ENCODE measurements around the gene DST. TPM values are rescaled to one million over a fixed set of nuclear protein-coding genes. Genes with fewer than 3 reads are reported as not detected.
A peak's percentile ranks its signal among the peaks of the same experiment; 100 is the strongest.

Gene DST
- total and polyA plus RNA-seq, 2 of the 8 experiments (the other 6 are each of a cell fraction or from before 2014, with no cell fraction given): 49.4 to 116 TPM

DNA sequence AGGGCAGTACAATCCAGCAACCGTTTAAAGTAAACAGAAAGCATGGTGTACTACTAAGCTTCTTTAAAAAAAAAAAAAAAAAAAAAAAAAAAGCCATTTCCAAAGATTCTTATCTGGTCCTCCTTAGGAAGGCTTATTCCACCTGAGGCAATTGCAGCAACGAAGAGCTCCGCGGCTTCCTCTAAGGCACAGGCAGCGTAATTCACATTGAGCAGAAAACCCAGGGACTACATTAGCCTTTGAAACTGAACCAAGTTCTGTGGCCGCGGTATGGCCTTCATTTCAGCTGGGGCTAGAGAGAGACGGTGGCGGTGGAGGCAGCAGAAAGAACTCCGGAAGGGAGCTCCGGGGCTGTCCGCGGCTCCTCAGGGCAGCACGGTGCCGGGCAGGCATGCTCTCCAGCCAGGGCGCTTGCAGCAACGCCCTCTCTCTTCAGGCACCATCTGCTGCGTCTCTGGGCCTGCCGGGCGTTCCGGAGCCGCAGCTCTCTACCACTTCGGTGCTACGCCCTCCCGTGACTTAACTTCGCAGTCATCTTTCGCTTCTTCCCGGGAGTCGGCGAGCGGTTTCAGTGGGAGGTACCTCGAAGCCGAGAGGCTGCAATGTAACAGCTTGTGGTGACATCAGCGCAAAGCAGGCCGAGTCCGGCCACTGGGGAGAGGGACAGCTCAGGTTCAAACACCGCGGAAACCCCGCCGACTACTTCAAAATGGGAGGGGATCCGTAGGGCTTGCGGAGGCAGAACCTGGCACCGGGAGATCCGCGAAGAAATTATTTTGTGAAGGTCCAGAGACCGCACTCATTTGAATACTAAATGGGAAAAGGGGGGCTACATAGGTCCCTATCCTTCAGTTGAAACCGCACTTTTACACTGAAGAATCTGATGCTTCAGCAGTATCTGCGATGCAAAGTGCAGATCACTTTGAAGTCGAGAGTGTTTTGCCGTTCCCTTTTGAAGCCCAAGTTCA lies 100.0 kb downstream of the DST start (continued):
- TF ChIP-seq, protein P1, sequence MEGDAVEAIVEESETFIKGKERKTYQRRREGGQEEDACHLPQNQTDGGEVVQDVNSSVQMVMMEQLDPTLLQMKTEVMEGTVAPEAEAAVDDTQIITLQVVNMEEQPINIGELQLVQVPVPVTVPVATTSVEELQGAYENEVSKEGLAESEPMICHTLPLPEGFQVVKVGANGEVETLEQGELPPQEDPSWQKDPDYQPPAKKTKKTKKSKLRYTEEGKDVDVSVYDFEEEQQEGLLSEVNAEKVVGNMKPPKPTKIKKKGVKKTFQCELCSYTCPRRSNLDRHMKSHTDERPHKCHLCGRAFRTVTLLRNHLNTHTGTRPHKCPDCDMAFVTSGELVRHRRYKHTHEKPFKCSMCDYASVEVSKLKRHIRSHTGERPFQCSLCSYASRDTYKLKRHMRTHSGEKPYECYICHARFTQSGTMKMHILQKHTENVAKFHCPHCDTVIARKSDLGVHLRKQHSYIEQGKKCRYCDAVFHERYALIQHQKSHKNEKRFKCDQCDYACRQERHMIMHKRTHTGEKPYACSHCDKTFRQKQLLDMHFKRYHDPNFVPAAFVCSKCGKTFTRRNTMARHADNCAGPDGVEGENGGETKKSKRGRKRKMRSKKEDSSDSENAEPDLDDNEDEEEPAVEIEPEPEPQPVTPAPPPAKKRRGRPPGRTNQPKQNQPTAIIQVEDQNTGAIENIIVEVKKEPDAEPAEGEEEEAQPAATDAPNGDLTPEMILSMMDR (IDR thresholded peaks at IDR 0.05; ENCODE audit: control extremely low read depth in 1 of 3, insufficient read depth in 1 of 3, low read depth in 1 of 3, low read length in 3 of 3): peak in 1 of 3 experiments; percentile 25; a peak in 1 of 4 replicates
- TF ChIP-seq ZNF274 (IDR thresholded peaks at IDR 0.05; ENCODE audit: borderline replicate concordance, extremely low read depth, low read length) (no peak), KDM5A (IDR thresholded peaks at IDR 0.05; ENCODE audit: low read length) (no peak), TAF7 (optimal IDR thresholded peaks at IDR 0.05; ENCODE audit: borderline replicate concordance, low read depth, low read length) (peak; percentile 33), RAD21 (IDR thresholded peaks at IDR 0.05 in 1 of 2, conservative IDR thresholded peaks at IDR 0.05 in 1 of 2; ENCODE audit: low read depth in 2 of 2, low read length in 2 of 2) (peak; percentile 13 to 32; a peak in 2 of 4 replicates), SP4 (IDR thresholded peaks at IDR 0.05; ENCODE audit: low read length) (no peak; the same call in 1 of the 2 replicates), RXRA (IDR thresholded peaks at IDR 0.05; ENCODE audit: insufficient read depth, low read depth, low read length) (no peak), SP2 (IDR thresholded peaks at IDR 0.05; ENCODE audit: low read length) (no peak), NRF1 (IDR thresholded peaks at IDR 0.05; ENCODE audit: low read depth, low read length) (no peak), TAF1 (IDR thresholded peaks at IDR 0.05; ENCODE audit: low read depth, low read length) (peak; percentile 84), TBP (IDR thresholded peaks at IDR 0.05; ENCODE audit: low read depth, low read length) (peak; percentile 92), HDAC2 (IDR thresholded peaks at IDR 0.05; ENCODE audit: borderline replicate concordance in 1 of 2, low read depth in 2 of 2, low read length in 2 of 2) (no peak), PHF8 (conservative IDR thresholded peaks at IDR 0.05; ENCODE audit: low read depth, low read length) (no peak; the same call in 1 of the 2 replicates), JUN (IDR thresholded peaks at IDR 0.05; ENCODE audit: low read depth, low read length) (no peak), GABPA (IDR thresholded peaks at IDR 0.05; ENCODE audit: borderline replicate concordance, insufficient read depth, low read length) (0 out of 2 replicates have a peak, but pooled peaks have one; percentile 62), RBBP5 (IDR thresholded peaks at IDR 0.05; ENCODE audit: borderline replicate concordance, low read depth, low read length) (peak; percentile 87; the same call in 1 of the 2 replicates), SIN3A (conservative IDR thresholded peaks at IDR 0.05 in 1 of 2, IDR thresholded peaks at IDR 0.05 in 1 of 2; ENCODE audit: low read depth in 1 of 2, low read length in 2 of 2) (peak in 1 of 2 experiments; percentile 65; a peak in 1 of 4 replicates)
- TF ChIP-seq, protein P2, sequence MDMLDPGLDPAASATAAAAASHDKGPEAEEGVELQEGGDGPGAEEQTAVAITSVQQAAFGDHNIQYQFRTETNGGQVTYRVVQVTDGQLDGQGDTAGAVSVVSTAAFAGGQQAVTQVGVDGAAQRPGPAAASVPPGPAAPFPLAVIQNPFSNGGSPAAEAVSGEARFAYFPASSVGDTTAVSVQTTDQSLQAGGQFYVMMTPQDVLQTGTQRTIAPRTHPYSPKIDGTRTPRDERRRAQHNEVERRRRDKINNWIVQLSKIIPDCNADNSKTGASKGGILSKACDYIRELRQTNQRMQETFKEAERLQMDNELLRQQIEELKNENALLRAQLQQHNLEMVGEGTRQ (IDR thresholded peaks at IDR 0.05; ENCODE audit: low read length): no peak
